HG03342 (cell line): ENCODE data around the gene INAFM2.

Experiments used
- ATAC-seq: cut with Tn5 transposase; IDR thresholded peaks from one replicate; pipeline ENCODE4 v1.9.1; 2021; ENCODE audit warnings: mild to moderate bottlenecking, moderate library complexity; ENCODE audit not compliant: unreplicated experiment

Gene INAFM2

GRCh38 chr15:40323239-40323952 is at the start of gene INAFM2:
TSS of gene INAFM2 (plus strand) at chr15:40323692. CDS start at chr15:40324056, 364 bp downstream.
- ATAC-seq: peak; percentile 85

DNA sequence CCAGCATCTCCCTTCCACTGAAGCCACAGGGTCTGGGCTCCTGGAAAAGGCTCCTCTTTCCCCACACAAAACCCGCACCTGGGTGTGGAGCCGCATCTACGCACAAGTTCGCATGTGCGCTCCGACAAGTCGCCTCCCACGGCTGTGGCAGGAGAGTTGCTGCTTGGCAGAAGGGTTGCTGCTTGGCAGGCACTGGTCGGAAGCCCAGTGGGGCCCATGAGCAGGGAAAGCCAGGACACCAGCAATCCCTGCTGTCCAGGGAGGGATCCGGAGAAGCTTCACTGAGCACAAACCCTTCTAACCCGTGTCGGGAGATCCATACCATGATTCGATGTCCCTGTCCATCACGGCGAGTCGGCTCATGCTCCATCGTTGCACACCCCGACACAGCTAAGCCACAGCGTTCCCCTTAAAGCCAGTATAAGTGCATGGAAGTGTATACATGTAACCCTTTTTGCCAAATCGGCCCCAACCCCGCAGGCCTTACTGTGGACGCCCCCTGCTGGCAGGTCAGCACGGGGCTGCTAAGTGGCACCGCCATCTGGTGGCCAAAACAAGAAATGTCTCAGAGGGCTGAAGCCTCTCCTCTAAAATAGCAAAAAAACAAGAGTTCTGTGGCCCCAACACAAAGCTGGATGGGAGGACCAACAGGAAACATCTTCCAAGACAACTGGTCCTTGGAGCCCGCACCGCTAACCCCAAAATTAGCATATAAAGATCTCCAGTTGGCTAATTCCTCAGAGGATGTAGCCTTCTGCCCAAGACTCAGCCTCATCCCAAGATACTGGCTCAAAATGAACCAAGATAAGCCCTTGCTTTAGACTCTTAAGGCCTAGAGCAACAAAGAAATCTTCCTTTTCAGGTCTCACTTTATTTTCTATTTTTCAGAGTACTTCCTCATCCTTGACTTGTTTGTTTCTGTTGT is 48.9 kb upstream of the INAFM2 start:
- ATAC-seq: no peak

- ATAC-seq: no peak
Observed at GRCh38 chr15:40275523-40275922, 48.0 kb upstream of the INAFM2 start.

DNA sequence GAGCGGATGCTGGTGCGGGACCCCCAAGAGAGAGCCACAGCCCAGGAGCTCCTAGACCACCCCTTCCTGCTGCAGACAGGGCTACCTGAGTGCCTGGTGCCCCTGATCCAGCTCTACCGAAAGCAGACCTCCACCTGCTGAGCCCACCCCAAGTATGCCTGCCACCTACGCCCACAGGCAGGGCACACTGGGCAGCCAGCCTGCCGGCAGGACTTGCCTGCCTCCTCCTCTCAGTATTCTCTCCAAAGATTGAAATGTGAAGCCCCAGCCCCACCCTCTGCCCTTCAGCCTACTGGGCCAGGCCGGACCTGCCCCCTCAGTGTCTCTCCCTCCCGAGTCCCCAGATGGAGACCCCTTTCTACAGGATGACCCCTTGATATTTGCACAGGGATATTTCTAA is 47.5 kb upstream of the INAFM2 start:
- ATAC-seq: no peak

- no peak for ATAC-seq
Observed at GRCh38 chr15:40276927-40277326, 46.6 kb upstream of the INAFM2 start.

- no peak for ATAC-seq
Observed at GRCh38 chr15:40277471-40277870, 46.0 kb upstream of the INAFM2 start.

GRCh38 chr15:40278026-40278425 is 45.5 kb upstream of the INAFM2 start:
- no peak for ATAC-seq

- no peak for ATAC-seq
Observed at GRCh38 chr15:40279437-40280141, 43.9 kb upstream of the INAFM2 start.

DNA sequence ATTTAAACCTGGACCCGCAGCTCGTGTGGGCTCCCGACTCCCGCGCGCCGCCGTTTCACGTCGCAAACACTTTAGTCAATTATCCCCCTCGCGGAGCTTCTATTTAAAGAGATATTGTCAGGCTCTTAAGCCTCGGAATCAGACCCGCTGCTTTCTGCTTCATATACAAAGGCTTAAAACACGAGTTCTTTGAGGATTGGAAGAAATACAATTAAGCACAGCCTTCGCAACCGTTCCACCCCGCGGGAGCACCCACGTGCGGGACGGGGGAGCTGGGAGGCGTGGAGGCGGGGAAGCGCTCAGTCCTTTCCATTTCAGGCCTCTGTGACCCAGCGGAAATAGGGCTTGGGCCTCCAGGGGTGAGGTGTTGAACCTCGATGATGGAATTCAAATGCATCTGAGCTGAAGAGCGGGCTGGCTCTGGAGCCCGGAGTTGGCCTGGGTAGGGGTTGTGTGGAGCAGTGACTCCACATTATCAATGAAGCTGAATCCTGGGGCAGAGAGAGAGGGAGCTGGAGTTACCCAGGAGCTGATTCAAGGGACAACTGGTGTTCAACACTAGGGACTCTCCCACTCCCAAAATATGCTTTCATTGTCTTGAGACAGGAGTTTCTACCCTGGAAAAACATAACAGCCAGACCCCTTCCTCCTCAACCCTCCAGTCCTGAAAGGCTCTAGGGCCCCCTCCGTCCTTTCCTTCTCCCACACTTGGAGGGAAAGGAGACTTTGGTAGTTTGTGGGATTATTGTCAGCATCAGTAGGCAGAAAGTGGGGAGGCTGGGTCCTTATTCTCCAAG is 43.0 kb upstream of the INAFM2 start:
- no peak for ATAC-seq

DNA sequence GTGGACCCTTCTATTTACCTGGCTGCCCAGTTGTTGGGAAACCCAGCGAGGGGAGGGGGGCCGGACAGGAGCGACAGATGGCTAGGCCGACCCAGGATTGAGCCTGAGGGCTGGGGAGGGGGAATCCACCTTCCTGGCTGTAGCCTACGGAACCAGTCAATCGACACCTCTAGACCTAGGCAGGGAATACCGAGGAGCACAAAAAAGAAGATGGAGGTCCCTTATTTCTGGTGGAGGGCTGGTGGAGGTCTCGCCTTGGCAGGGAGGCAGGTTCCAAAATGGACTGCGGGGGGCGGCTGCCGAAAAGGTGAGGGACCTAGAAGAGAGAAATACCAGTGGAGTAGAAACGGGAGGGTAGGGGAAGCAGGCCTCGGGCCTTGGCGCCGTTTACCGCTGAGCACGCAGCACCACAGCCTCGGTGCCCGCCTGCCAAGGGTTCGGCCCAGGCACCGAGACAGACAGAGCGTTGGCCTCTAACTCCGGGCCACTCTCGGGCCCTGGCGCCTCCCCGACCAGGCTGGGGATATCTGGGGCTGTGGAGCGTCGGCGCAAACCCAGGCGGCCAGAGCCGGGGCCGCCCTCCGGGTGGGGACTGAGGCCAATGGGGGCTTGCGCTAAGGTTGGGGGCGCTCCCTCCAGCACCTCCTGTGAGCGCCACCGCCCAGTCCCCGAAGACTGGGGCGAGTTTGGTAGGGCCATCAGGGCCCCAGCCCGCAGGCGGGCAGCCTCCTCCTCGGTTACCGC is 42.3 kb upstream of the INAFM2 start:
- ATAC-seq: no peak

- no peak for ATAC-seq
Observed at GRCh38 chr15:40281801-40282146, 41.7 kb upstream of the INAFM2 start.

DNA sequence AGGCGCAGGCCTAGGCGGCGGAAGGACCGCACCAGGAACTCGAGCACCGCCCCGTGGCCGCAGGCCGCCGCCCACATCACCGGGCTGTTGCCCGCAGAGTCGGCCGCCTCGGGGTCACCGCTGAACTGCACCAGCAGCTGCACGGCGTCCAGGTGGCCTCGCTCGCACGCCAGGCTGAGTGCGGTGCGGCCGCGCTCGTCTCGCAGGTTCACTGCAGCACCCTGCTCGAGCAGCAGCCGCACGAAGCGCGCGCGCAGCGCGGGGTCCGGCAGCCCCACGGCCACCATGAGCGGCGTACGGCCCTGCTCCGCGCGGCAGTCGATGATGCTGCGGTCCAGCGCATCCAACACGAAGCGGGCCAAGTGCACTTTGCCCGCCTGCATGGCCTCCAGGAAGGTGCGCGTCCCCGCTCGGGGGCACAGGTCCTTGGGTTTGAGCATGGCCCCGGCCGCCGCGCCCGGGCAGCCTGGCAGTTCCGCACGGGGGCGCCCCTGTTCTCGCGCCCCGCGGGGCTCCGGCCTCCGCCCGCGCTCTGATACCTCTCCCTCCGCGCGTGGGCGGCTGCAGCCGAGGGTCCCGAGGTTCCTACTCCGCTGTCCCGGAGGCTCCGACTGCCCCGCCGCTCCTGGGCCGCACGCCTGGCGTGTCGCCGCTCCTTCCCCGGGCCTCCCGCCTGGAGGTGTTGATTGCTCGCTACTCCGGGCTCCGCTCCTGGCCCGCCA is 41.2 kb upstream of the INAFM2 start:
- ATAC-seq: no peak

- no peak for ATAC-seq
Observed at GRCh38 chr15:40282869-40283614, 40.5 kb upstream of the INAFM2 start, which contains the start of gene ANKRD63. TSS of gene ANKRD63 (minus strand) at chr15:40283064. CDS start at chr15:40282586, 478 bp downstream.

DNA sequence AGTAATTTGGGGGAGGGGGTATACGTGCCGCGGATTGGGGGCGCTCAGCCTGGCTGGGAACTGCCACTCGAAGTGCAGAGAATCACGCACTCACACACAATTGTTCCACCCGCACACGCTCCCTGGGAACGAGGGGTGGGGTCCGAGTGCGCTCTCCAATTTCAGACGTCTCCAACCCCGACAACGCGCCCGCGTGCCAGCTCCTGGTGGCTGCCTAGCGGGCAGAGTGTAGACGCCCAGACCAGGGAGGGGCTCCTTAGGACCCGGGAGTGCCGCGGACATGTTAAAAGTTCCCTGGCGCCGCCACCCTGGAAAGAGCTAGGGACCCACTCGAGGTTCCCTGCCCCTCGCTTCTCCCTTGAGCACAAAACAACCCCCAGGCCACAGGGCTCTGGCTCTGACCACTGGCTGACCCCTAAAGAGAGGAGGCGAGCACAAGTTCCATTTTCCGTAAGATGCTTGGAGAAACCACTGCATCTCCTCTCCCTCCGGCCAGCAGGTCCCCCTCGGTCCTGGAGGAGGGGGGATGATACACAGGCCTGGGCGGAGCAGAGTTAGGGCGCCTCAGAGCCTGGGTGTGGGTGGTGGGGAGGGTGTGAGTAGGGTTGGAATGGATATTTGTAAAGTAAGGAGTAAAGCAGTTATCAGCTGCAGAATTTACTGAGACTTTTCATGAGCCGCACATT is 39.7 kb upstream of the INAFM2 start:
- ATAC-seq: no peak

DNA sequence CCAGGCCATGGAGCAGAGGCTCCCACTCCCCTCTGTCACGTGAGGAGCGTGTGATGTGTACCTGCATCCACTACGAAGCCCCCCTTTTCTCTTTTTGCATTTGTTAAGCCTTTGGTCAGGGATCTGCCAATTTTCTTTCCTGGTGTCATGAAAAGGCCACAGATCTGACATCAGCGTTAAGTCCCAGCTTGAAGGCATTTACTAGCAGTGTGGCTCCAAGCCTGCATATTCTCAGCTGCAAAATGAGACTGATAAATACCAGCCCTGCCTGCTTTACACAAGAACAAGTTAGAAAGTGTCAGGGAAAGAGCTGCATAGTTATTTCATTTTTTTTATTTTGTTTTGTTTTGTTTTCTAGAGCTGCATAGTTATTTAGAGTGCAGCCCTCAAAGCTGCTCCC is 38.3 kb upstream of the INAFM2 start:
- no peak for ATAC-seq

- no peak for ATAC-seq
Observed at GRCh38 chr15:40285554-40286011, 37.9 kb upstream of the INAFM2 start.

DNA sequence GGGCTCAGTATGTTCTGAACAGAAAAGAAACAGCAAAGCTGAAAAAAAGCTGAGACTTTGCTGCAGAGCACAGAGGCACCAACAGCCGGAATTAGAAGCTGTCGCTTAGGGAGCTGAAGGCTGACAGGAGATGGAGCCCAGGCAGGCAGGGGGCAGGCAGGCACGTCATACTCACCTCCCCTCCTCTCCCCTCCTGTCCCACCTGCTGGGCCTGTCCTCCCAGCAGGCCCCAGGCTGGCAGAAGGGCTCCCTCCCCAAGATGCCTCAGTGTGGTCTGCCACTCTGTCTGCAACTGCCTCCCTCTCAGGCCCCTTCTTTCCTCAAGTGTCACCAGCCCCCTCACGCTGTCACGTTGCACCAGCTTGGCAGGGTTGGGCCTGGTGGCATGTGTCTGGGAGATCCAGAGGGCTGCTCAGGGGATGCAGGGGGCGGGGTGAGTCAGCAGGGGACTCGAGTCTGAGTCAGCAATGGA is 37.4 kb upstream of the INAFM2 start:
- no peak for ATAC-seq

DNA sequence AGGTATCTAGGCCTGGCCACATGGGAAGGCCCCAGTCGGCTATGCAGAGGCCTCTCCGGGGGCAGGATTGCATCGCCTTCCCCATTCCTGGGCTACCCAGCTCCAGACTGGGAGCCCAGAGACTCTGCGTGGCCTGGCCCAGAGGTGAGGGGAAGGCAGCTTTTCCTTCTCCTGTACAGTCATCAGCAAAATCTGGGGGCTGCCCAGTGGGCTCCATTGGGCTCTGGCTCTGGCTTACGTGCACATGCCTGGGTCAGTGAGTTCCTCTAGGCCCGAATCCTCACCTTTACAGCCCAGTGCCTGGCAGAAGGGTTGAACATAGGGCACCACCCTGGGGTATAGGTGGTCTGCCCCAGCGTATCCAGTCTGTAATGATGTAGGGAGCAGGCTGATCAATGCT is 36.7 kb upstream of the INAFM2 start:
- no peak for ATAC-seq
